ENCODE measurements around the gene PDCD2L.

The PDCD2L gene

DNA sequence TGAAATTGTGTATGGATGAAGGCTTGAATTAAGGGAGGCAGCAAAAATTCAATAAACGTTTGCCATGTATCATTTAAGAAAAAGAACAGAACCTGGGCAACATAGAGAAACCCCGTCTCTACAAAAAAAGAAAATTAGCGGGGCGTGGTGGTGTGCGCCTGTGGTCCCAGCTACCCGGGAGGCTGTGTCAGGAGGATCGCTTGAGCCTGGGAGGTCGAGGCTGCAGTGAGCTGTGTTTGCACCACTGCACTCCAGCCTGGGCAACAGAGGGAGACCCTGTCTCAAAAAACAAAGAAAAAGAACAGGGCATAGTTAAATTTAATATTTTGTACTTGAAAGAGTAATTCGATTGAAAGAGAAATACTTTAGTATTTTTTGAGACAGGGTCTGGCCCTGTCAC is 25.4 kb downstream of the PDCD2L start:
- Histone ChIP-seq H3K9me2 (replicated peaks; ENCODE audit: insufficient read depth, low read length) (no peaks in the 10 kb centered on the region), H4K20me1 (ENCODE audit: low read depth, low read length) (peaks cover 47% of the 10 kb centered on the region), H3K27ac (ENCODE audit: low read depth, low read length) (peak overlapping the region; percentile 78; the same call in 1 of the 2 replicates), H3K36me3 (ENCODE audit: low read length) (peaks cover 32% of the 10 kb centered on the region), H3K27me3 (ENCODE audit: low read length) (no peaks in the 10 kb centered on the region), H2AFZ (ENCODE audit: low read depth, low read length, severe bottlenecking) (no peak overlapping the region), H3K9ac (ENCODE audit: low read length) (peak overlapping the region; percentile 98), H3K9me3 (ENCODE audit: insufficient read depth, low read length) (no peaks in the 10 kb centered on the region), H3K4me2 (ENCODE audit: low read depth, low read length, poor library complexity, severe bottlenecking) (peak overlapping the region; percentile 88), H3F3A (ENCODE audit: insufficient read depth) (peaks cover 20% of the 10 kb centered on the region), H3K79me2 (ENCODE audit: insufficient read depth, low read length) (peaks cover 67% of the 10 kb centered on the region), H3K4me3 (ENCODE audit: insufficient read depth, low read length, poor library complexity, severe bottlenecking) (peak overlapping the region; percentile 71)
- TF ChIP-seq, protein P1, sequence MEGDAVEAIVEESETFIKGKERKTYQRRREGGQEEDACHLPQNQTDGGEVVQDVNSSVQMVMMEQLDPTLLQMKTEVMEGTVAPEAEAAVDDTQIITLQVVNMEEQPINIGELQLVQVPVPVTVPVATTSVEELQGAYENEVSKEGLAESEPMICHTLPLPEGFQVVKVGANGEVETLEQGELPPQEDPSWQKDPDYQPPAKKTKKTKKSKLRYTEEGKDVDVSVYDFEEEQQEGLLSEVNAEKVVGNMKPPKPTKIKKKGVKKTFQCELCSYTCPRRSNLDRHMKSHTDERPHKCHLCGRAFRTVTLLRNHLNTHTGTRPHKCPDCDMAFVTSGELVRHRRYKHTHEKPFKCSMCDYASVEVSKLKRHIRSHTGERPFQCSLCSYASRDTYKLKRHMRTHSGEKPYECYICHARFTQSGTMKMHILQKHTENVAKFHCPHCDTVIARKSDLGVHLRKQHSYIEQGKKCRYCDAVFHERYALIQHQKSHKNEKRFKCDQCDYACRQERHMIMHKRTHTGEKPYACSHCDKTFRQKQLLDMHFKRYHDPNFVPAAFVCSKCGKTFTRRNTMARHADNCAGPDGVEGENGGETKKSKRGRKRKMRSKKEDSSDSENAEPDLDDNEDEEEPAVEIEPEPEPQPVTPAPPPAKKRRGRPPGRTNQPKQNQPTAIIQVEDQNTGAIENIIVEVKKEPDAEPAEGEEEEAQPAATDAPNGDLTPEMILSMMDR (IDR thresholded peaks at IDR 0.05; ENCODE audit: insufficient read depth, low read length, poor library complexity, severe bottlenecking) = no peak
- TF ChIP-seq EZH2phosphoT487 (conservative IDR thresholded peaks at IDR 0.05; ENCODE audit: low read length) = no peak

DNA sequence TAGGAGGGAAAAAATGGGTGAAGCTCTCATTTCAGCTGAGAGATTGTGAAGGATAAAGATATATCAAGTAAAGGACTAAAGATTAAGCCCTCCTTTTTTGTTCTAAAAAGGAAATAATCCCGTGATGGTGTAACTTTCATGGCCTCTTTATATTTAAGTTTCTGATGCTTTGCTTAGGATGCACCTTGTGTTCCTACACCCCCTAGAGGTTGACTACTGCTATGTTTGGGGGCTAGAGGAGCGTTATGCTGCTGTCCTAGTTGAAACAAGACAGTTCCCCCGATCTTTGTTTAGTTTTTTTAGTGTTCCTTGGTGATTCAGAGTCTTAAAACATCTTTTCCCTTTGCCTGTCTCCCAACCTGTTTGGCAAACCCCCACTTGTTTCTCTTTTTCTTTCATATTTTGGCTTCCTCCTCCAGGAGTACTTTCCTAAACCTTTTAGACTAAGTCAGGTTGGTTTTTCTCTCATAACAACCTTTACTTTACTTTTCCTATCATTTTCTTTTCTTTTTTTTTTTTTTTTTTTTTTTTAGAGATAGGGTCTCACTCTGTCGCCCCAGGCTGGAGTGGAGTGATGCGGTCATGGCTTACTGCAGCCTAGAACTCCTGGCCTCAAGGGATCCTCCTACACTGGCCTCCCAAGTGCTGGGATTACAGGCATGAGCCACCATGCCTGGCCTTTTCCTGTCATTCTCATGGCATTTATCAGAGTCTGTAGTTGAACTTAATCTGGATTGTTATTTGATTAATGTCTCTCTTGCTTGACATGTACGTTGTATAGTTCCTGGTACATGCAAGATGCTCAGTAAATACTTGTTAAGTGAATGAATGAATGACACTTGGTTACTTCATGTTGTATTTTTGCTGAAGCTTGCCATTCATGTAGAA is 26.8 kb downstream of the PDCD2L start:
- Histone ChIP-seq H3K4me3 (ENCODE audit: insufficient read depth, low read length, poor library complexity, severe bottlenecking) (peak overlapping the region; percentile 71), H3K9ac (ENCODE audit: low read length) (peak overlapping the region; percentile 98), H3K4me2 (ENCODE audit: low read depth, low read length, poor library complexity, severe bottlenecking) (peak overlapping the region; percentile 88), H3K27me3 (ENCODE audit: low read length) (no peaks in the 10 kb centered on the region), H3K36me3 (ENCODE audit: low read length) (peaks cover 36% of the 10 kb centered on the region), H3K79me2 (ENCODE audit: insufficient read depth, low read length) (peaks cover 79% of the 10 kb centered on the region), H3F3A (ENCODE audit: insufficient read depth) (peaks cover 7% of the 10 kb centered on the region), H3K9me2 (replicated peaks; ENCODE audit: insufficient read depth, low read length) (no peaks in the 10 kb centered on the region), H3K9me3 (ENCODE audit: insufficient read depth, low read length) (no peaks in the 10 kb centered on the region), H4K20me1 (ENCODE audit: low read depth, low read length) (peaks cover 47% of the 10 kb centered on the region), H3K27ac (ENCODE audit: low read depth, low read length) (peak overlapping the region; percentile 78; the same call in 1 of the 2 replicates), H2AFZ (ENCODE audit: low read depth, low read length, severe bottlenecking) (no peak overlapping the region)
- TF ChIP-seq, protein P1 (IDR thresholded peaks at IDR 0.05; ENCODE audit: insufficient read depth, low read length, poor library complexity, severe bottlenecking) = peak; percentile 65
- no peak for TF ChIP-seq EZH2phosphoT487 (conservative IDR thresholded peaks at IDR 0.05; ENCODE audit: low read length)

DNA sequence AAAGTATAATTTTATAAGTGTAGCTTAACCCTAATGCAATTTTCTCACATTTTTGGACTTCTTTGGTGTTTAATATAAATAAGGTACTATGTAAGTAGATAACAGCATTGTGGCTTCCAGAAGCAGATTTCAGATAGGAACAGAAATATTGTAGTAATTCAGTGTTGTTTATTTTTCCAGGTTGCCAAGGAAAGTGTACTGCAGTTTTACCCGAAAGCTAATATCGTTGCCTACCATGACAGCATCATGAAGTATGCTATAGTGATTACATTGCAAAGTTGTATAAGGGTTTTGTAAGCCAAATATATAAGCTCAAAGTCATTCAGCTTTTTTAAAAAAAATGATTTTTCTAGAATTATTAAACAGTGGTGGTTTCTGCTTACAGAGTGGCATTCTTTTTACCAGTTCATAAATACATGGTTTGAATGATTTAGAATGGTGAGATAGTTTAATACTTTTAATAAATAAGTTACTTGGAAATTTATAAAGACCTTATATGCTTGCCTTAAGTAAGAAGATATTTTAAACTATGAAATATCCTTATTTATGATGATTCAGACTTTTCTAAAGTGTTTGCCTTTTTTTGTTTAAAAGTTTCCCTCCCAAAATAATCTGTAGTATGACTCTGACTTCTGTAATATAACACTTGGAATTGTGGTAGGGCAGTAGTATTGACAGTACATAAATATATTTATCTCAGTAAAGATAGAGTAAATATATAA is 27.6 kb downstream of the PDCD2L start:
- Histone ChIP-seq H3F3A (ENCODE audit: insufficient read depth) (peaks cover 7% of the 10 kb centered on the region), H3K27me3 (ENCODE audit: low read length) (no peaks in the 10 kb centered on the region), H3K79me2 (ENCODE audit: insufficient read depth, low read length) (peaks cover 85% of the 10 kb centered on the region), H3K27ac (ENCODE audit: low read depth, low read length) (no peak overlapping the region), H3K4me3 (ENCODE audit: insufficient read depth, low read length, poor library complexity, severe bottlenecking) (no peak overlapping the region), H3K4me2 (ENCODE audit: low read depth, low read length, poor library complexity, severe bottlenecking) (peak overlapping the region; percentile 88), H4K20me1 (ENCODE audit: low read depth, low read length) (peaks cover 50% of the 10 kb centered on the region), H3K9me3 (ENCODE audit: insufficient read depth, low read length) (no peaks in the 10 kb centered on the region), H3K36me3 (ENCODE audit: low read length) (peaks cover 40% of the 10 kb centered on the region), H3K9ac (ENCODE audit: low read length) (no peak overlapping the region), H3K9me2 (replicated peaks; ENCODE audit: insufficient read depth, low read length) (no peaks in the 10 kb centered on the region), H2AFZ (ENCODE audit: low read depth, low read length, severe bottlenecking) (no peak overlapping the region)
- TF ChIP-seq, protein P1 (IDR thresholded peaks at IDR 0.05; ENCODE audit: insufficient read depth, low read length, poor library complexity, severe bottlenecking) = no peak
- no peak for TF ChIP-seq EZH2phosphoT487 (conservative IDR thresholded peaks at IDR 0.05; ENCODE audit: low read length)
